GM19239 (cell line): ENCODE measurements around the gene RASL11A.
"Not testable (repeated sequence)": the region's sequence is repeated elsewhere in the genome, so short reads cannot be mapped to it uniquely, and the experiment has no call there.

ENCODE experiments used
- DNase-seq: peaks from one replicate; pipeline ENCODE4 v3.0.0; 2011; ENCODE audit warnings: low spot score; ENCODE audit not compliant: insufficient read length
- FAIRE-seq: peaks from 2 replicates; lab custom pipeline; 2011; peaks lifted over from hg19 to GRCh38; lab: Jason Lieb, UNC

The RASL11A gene

GRCh38 chr13:27270594-27271520 lies at the start of gene RASL11A:
Gene RASL11A (plus strand): TSS chr13:27270830. CDS start chr13:27270945, 115 bp downstream.
- FAIRE-seq (peak; percentile 11), DNase-seq (peak; percentile 65)

- peak; percentile 54 for FAIRE-seq
- DNase-seq: not testable (repeated sequence)
These were observed 48.5 kb upstream of the RASL11A start for GRCh38 chr13:27222100-27222499.

- DNase-seq (no peak), FAIRE-seq (no peak)
These were observed 43.6 kb upstream of the RASL11A start for GRCh38 chr13:27226991-27227390.

- DNase-seq (no peak), FAIRE-seq (no peak)
These were observed 42.5 kb upstream of the RASL11A start for GRCh38 chr13:27228131-27228530.

GRCh38 chr13:27229642-27230041 lies 41.0 kb upstream of the RASL11A start:
- FAIRE-seq (no peak), DNase-seq (no peak)

- FAIRE-seq: no peak
- DNase-seq: no peak
These were observed 36.7 kb upstream of the RASL11A start for GRCh38 chr13:27233964-27234363.

GRCh38 chr13:27236478-27236877 lies 34.2 kb upstream of the RASL11A start:
- DNase-seq (no peak), FAIRE-seq (no peak)

GRCh38 chr13:27242702-27243101 lies 27.9 kb upstream of the RASL11A start:
- FAIRE-seq (no peak), DNase-seq (no peak)

GRCh38 chr13:27245610-27246009 lies 25.0 kb upstream of the RASL11A start:
- no peak for FAIRE-seq

GRCh38 chr13:27250833-27251165 lies 19.8 kb upstream of the RASL11A start:
- FAIRE-seq (no peak), DNase-seq (no peak)

More at GRCh38 chr13:27245610-27246009, 25.0 kb upstream of the RASL11A start:
- DNase-seq: no peak

- DNase-seq (peak; percentile 61), FAIRE-seq (peak; percentile 99)
These were observed 19.2 kb upstream of the RASL11A start, which contains the start of gene RPL21 for GRCh38 chr13:27251166-27252091. Gene RPL21 (plus strand): TSS chr13:27251558. CDS start chr13:27253777, 2,219 bp downstream.

- no peak for DNase-seq
- FAIRE-seq: peak; percentile 66
These were observed 18.2 kb upstream of the RASL11A start for GRCh38 chr13:27252467-27252866.

GRCh38 chr13:27257233-27257568 lies 13.4 kb upstream of the RASL11A start:
- no peak for DNase-seq
- no peak for FAIRE-seq

GRCh38 chr13:27257648-27258253 lies 12.9 kb upstream of the RASL11A start:
- FAIRE-seq (no peak), DNase-seq (no peak)

- FAIRE-seq: no peak
- no peak for DNase-seq
These were observed 11.8 kb upstream of the RASL11A start for GRCh38 chr13:27258637-27259386.

GRCh38 chr13:27259831-27260230 lies 10.8 kb upstream of the RASL11A start:
- DNase-seq (no peak), FAIRE-seq (peak; percentile 18)

GRCh38 chr13:27261396-27261795 lies 9.2 kb upstream of the RASL11A start:
- no peak for FAIRE-seq
- DNase-seq: no peak

GRCh38 chr13:27263438-27263837 lies 7.2 kb upstream of the RASL11A start:
- DNase-seq: no peak
- FAIRE-seq: no peak

GRCh38 chr13:27264181-27264580 lies 6.4 kb upstream of the RASL11A start:
- DNase-seq (no peak), FAIRE-seq (no peak)

- no peak for FAIRE-seq
- DNase-seq: no peak
These were observed 6.0 kb upstream of the RASL11A start for GRCh38 chr13:27264648-27265047.
